Tibial nerve (tissue), 3 donors: ENCODE data around the gene PCK2.

ENCODE experiments used
- CTCF ChIP-seq, 5 experiments: fragments of 200-600 bp in 3 of 5; fragments of 450-650 bp in 2 of 5; sonication (generic) in 3 of 5; IDR thresholded peaks; one replicate each; pipeline ENCODE4 v1.5.1; 2016 to 2019; ENCODE audit warnings: antibody characterized with exemption in 5 of 5, mild to moderate bottlenecking in 3 of 5, moderate library complexity in 2 of 5
- POLR2A ChIP-seq, 2 donors: fragments of 450-650 bp; IDR thresholded peaks; one replicate each; pipeline ENCODE4 v1.6.1; 2017; ENCODE audit warnings: antibody characterized with exemption in 2 of 2, mild to moderate bottlenecking in 2 of 2, moderate library complexity in 2 of 2

- no peak for TF ChIP-seq POLR2A (IDR thresholded peaks at IDR 0.05)
- TF ChIP-seq CTCF (IDR thresholded peaks at IDR 0.05), result no peak
Measured at GRCh38 chr14:24078146-24078545, 16.0 kb upstream of the PCK2 start.
